ENCODE results near the gene HHATL. TPM values are rescaled to one million over a fixed set of nuclear protein-coding genes. Genes with fewer than 3 reads are reported as not detected.

The HHATL gene
- total and polyA plus RNA-seq, 4 donors = 0.17 TPM; not detected in 3

DNA sequence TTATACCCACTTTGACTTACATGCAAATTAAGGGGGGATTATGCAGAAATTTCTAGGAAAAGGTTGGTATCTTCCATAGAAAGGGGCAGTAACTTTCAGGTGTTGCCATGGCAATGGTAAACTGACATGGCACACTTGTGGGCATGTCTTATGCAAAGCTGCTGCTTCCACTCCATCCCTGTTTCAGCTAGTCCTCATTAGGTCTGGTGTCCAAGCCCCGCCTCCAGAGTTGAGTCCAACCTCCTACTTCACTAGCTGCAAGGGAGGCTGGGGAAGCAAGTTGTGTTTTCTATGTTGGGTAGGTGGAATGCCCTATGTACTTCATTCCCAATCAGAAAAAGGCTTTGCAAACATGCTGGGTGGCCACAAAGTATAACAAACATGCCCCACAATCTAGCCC is 31.9 kb downstream of the HHATL start:
- no peak overlapping the region for H3K9ac ChIP-seq (ENCODE audit: low read depth in 1 of 2, low read length in 2 of 2)
- DNase-seq (ENCODE audit: low spot score) = no peak
- TF ChIP-seq SP1 (IDR thresholded peaks at IDR 0.05) (no peak), HNF4G (IDR thresholded peaks at IDR 0.05) (no peak), GABPA (IDR thresholded peaks at IDR 0.05 in 1 of 2, conservative IDR thresholded peaks at IDR 0.05 in 1 of 2) (no peak), FOXA1 (IDR thresholded peaks at IDR 0.05) (no peak), EGR1 (IDR thresholded peaks at IDR 0.05; ENCODE audit: low read depth in 2 of 2) (no peak), ATF3 (IDR thresholded peaks at IDR 0.05) (no peak), FOXA2 (IDR thresholded peaks at IDR 0.05) (no peak), RXRA (IDR thresholded peaks at IDR 0.05) (no peak), YY1 (IDR thresholded peaks at IDR 0.05) (no peak), JUND (IDR thresholded peaks at IDR 0.05) (no peak), TAF1 (conservative IDR thresholded peaks at IDR 0.05) (no peak), RAD21 (IDR thresholded peaks at IDR 0.05) (no peak), MAX (IDR thresholded peaks at IDR 0.05) (no peak), NR2F2 (IDR thresholded peaks at IDR 0.05) (no peak)
- TF ChIP-seq, protein P1, sequence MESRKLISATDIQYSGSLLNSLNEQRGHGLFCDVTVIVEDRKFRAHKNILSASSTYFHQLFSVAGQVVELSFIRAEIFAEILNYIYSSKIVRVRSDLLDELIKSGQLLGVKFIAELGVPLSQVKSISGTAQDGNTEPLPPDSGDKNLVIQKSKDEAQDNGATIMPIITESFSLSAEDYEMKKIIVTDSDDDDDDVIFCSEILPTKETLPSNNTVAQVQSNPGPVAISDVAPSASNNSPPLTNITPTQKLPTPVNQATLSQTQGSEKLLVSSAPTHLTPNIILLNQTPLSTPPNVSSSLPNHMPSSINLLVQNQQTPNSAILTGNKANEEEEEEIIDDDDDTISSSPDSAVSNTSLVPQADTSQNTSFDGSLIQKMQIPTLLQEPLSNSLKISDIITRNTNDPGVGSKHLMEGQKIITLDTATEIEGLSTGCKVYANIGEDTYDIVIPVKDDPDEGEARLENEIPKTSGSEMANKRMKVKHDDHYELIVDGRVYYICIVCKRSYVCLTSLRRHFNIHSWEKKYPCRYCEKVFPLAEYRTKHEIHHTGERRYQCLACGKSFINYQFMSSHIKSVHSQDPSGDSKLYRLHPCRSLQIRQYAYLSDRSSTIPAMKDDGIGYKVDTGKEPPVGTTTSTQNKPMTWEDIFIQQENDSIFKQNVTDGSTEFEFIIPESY (IDR thresholded peaks at IDR 0.05) = no peak
- TF ChIP-seq, protein P2, sequence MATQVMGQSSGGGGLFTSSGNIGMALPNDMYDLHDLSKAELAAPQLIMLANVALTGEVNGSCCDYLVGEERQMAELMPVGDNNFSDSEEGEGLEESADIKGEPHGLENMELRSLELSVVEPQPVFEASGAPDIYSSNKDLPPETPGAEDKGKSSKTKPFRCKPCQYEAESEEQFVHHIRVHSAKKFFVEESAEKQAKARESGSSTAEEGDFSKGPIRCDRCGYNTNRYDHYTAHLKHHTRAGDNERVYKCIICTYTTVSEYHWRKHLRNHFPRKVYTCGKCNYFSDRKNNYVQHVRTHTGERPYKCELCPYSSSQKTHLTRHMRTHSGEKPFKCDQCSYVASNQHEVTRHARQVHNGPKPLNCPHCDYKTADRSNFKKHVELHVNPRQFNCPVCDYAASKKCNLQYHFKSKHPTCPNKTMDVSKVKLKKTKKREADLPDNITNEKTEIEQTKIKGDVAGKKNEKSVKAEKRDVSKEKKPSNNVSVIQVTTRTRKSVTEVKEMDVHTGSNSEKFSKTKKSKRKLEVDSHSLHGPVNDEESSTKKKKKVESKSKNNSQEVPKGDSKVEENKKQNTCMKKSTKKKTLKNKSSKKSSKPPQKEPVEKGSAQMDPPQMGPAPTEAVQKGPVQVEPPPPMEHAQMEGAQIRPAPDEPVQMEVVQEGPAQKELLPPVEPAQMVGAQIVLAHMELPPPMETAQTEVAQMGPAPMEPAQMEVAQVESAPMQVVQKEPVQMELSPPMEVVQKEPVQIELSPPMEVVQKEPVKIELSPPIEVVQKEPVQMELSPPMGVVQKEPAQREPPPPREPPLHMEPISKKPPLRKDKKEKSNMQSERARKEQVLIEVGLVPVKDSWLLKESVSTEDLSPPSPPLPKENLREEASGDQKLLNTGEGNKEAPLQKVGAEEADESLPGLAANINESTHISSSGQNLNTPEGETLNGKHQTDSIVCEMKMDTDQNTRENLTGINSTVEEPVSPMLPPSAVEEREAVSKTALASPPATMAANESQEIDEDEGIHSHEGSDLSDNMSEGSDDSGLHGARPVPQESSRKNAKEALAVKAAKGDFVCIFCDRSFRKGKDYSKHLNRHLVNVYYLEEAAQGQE (IDR thresholded peaks at IDR 0.05) = no peak
- TF ChIP-seq, protein P3, sequence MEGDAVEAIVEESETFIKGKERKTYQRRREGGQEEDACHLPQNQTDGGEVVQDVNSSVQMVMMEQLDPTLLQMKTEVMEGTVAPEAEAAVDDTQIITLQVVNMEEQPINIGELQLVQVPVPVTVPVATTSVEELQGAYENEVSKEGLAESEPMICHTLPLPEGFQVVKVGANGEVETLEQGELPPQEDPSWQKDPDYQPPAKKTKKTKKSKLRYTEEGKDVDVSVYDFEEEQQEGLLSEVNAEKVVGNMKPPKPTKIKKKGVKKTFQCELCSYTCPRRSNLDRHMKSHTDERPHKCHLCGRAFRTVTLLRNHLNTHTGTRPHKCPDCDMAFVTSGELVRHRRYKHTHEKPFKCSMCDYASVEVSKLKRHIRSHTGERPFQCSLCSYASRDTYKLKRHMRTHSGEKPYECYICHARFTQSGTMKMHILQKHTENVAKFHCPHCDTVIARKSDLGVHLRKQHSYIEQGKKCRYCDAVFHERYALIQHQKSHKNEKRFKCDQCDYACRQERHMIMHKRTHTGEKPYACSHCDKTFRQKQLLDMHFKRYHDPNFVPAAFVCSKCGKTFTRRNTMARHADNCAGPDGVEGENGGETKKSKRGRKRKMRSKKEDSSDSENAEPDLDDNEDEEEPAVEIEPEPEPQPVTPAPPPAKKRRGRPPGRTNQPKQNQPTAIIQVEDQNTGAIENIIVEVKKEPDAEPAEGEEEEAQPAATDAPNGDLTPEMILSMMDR (IDR thresholded peaks at IDR 0.05; ENCODE audit: low read depth, low read length, missing input control) = no peak
- H3K4me1 ChIP-seq (ENCODE audit: control insufficient read depth in 4 of 4, insufficient read depth in 4 of 4, low read length in 3 of 4) = no peaks in the 10 kb centered on the region
- no peaks in the 10 kb centered on the region for H3K36me3 ChIP-seq (ENCODE audit: control insufficient read depth in 4 of 4, insufficient read depth in 3 of 4, low read depth in 1 of 4, low read length in 3 of 4)
- H3K4me3 ChIP-seq (ENCODE audit: low read depth in 1 of 3, low read length in 3 of 3) = no peak overlapping the region
- WGBS = 93% methylated on average over 1 of the region's 1 CpG
- H3K27me3 ChIP-seq (ENCODE audit: control insufficient read depth in 4 of 4, insufficient read depth in 4 of 4, low read length in 3 of 4) = no peaks in the 10 kb centered on the region
- peaks cover 0 to 3% (median 0%) of the 10 kb centered on the region in 4 donors for H3K9me3 ChIP-seq (ENCODE audit: control insufficient read depth in 4 of 4, low read length in 3 of 4)
- H3K27ac ChIP-seq (ENCODE audit: low read depth in 1 of 2, low read length in 2 of 2) = no peak overlapping the region

All from liver (tissue), 9 donors.